GM12878 (cell line): ENCODE results near the gene TNRC6B. TPM values are rescaled to one million over a fixed set of nuclear protein-coding genes. Genes with fewer than 3 reads are reported as not detected.

Source experiments
- ATAC-seq: fragments of 200-7000 bp; cut with Tn5 transposase; 3 replicates; pipeline ENCODE4 v1.9.1; 2020; ENCODE audit warnings: mild to moderate bottlenecking, moderate library complexity
- BruUV-seq: library from RNA; stranded (reverse); fragments of 400-500 nt; replicated peaks from 2 replicates; lab custom pipeline; 2021; lab: Mats Ljungman, UMichigan
- CTCF ChIA-PET: fragments of 300-600 bp; sonication (Branson Sonifier 250); formaldehyde crosslinking; extraction: SDS; loops from one replicate; lab custom pipeline; 2021; ENCODE audit warnings: inconsistent platforms; lab: Yijun Ruan, JAX
- POLR2A ChIA-PET: fragments of 350-600 bp; formaldehyde crosslinking; extraction: SDS; loops from one replicate; lab custom pipeline; 2021; ENCODE audit warnings: inconsistent platforms; lab: Charles Lee
- RAD21 ChIA-PET: fragments of 300-600 bp; sonication (Branson Sonifier 250); formaldehyde crosslinking; loops from one replicate; lab custom pipeline; 2023; ENCODE audit warnings: antibody characterized with exemption; ENCODE audit not compliant: unreplicated experiment; lab: Charles Lee
- SMC1A ChIA-PET: fragments of 300-600 bp; sonication (Branson Sonifier 250); formaldehyde crosslinking; loops from one replicate; lab custom pipeline; 2023; ENCODE audit not compliant: unreplicated experiment, uncharacterized antibody; lab: Charles Lee
- DNase-seq: peaks from one replicate; pipeline ENCODE4 v3.0.0-alpha.2; 2011; ENCODE audit warnings: low read depth, low spot score
- FAIRE-seq: peaks from 3 replicates; lab custom pipeline; 2011; peaks lifted over from hg19 to GRCh38; lab: Jason Lieb, UNC
- H2AFZ ChIP-seq: 2 replicates; pipeline ENCODE4 v1.6.0; 2011; ENCODE audit warnings: low read depth, low read length, control low read depth; ENCODE audit not compliant: control insufficient read depth
- H3K27ac ChIP-seq: 2 replicates; pipeline ENCODE4 v1.5.1; 2011; ENCODE audit warnings: control low read depth; ENCODE audit not compliant: control insufficient read depth, insufficient read depth
- H3K27me3 ChIP-seq, 2 experiments: replicated peaks in 1 of 2; 2 replicates each; pipeline versions ENCODE4 v1.6.0 to v1.6.1; 2011; ENCODE audit warnings: low read length in 1 of 2; ENCODE audit not compliant: control insufficient read depth in 2 of 2, insufficient read depth in 2 of 2
- H3K36me3 ChIP-seq, 2 experiments: 2 replicates each; pipeline ENCODE4 v1.5.1; 2011; ENCODE audit warnings: low read length in 1 of 2; ENCODE audit not compliant: control insufficient read depth in 2 of 2, insufficient read depth in 2 of 2
- H3K4me1 ChIP-seq: 2 replicates; pipeline ENCODE4 v1.6.1; 2011; ENCODE audit warnings: mild to moderate bottlenecking, low read length, moderate library complexity, mixed read lengths; ENCODE audit not compliant: control insufficient read depth, insufficient read depth
- H3K4me2 ChIP-seq: 2 replicates; pipeline ENCODE4 v1.6.0; 2011; ENCODE audit warnings: control low read depth; ENCODE audit not compliant: control insufficient read depth, insufficient read depth
- H3K4me3 ChIP-seq: fragments of 200-600 bp; sonication (generic); 2 replicates; pipeline ENCODE4 v1.5.1; 2016
- H3K79me2 ChIP-seq: 2 replicates; pipeline ENCODE4 v1.6.0; 2011; ENCODE audit warnings: low read length; ENCODE audit not compliant: control insufficient read depth, insufficient read depth
- H3K9ac ChIP-seq: 2 replicates; pipeline ENCODE4 v1.8.0; 2011; ENCODE audit warnings: low read length, control low read depth, mixed read lengths; ENCODE audit not compliant: control insufficient read depth, insufficient read depth
- H3K9me3 ChIP-seq: replicated peaks from 3 replicates; pipeline ENCODE4 v1.5.1; 2011; ENCODE audit warnings: mild to moderate bottlenecking, low read length; ENCODE audit not compliant: control insufficient read depth, insufficient read depth
- H4K20me1 ChIP-seq: 2 replicates; pipeline ENCODE4 v1.6.0; 2011; ENCODE audit not compliant: control insufficient read depth, insufficient read depth
- ATF7 ChIP-seq: fragments of 450-650 bp; IDR thresholded peaks from 2 replicates; pipeline ENCODE4 v1.6.1; 2016; ENCODE audit warnings: low read depth, mild to moderate bottlenecking
- FOXK2 ChIP-seq: fragments of 450-650 bp; IDR thresholded peaks from 2 replicates; pipeline ENCODE4 v1.6.1; 2017; ENCODE audit warnings: mild to moderate bottlenecking, moderate library complexity
- HDAC6 ChIP-seq: fragments of 200-600 bp; sonication (generic); IDR thresholded peaks from one replicate; pipeline ENCODE4 v1.8.0; 2017; ENCODE audit warnings: antibody characterized with exemption; ENCODE audit not compliant: unreplicated experiment
- IKZF2 ChIP-seq, 2 experiments: fragments of 450-650 bp; IDR thresholded peaks; 2 replicates each; pipeline ENCODE4 v1.6.1; 2017; ENCODE audit warnings: mild to moderate bottlenecking in 2 of 2, moderate library complexity in 2 of 2
- JUND ChIP-seq: IDR thresholded peaks from 2 replicates; pipeline ENCODE4 v1.6.1; 2012; ENCODE audit warnings: low read depth, mild to moderate bottlenecking, low read length, improper control_type of control experiment, moderate library complexity
- NFIC ChIP-seq: IDR thresholded peaks from 2 replicates; pipeline ENCODE4 v1.6.1; 2012; ENCODE audit warnings: low read depth, mild to moderate bottlenecking, inconsistent platforms, low read length, moderate library complexity
- NFXL1 ChIP-seq: fragments of 450-650 bp; IDR thresholded peaks from 2 replicates; pipeline ENCODE4 v1.6.1; 2017; ENCODE audit warnings: antibody characterized with exemption, mild to moderate bottlenecking, borderline replicate concordance
- NFYB ChIP-seq: IDR thresholded peaks from 2 replicates; pipeline ENCODE4 v1.6.1; 2011; ENCODE audit warnings: low read depth, mild to moderate bottlenecking, low read length, improper control_type of control experiment, moderate library complexity; ENCODE audit not compliant: insufficient read depth
- RAD51 ChIP-seq: fragments of 450-650 bp; IDR thresholded peaks from 2 replicates; pipeline ENCODE4 v1.6.1; 2016; ENCODE audit warnings: moderate library complexity, mild to moderate bottlenecking, inconsistent platforms
- RUNX3 ChIP-seq: IDR thresholded peaks from 2 replicates; pipeline ENCODE4 v1.6.1; 2012; ENCODE audit warnings: low read length, inconsistent platforms
- SMARCA5 ChIP-seq: fragments of 450-650 bp; IDR thresholded peaks from 2 replicates; pipeline ENCODE4 v1.6.1; 2017; ENCODE audit warnings: mild to moderate bottlenecking
- SP1 ChIP-seq: IDR thresholded peaks from one replicate; pipeline ENCODE4 v1.6.1; 2011; ENCODE audit warnings: low read depth, low read length
- STAT3 ChIP-seq: IDR thresholded peaks from 2 replicates; pipeline ENCODE4 v1.6.1; 2011; ENCODE audit warnings: low read depth, low read length, improper control_type of control experiment
- TCF7 ChIP-seq: IDR thresholded peaks from 2 replicates; pipeline ENCODE4 v1.6.1; 2014; ENCODE audit warnings: antibody characterized with exemption, borderline replicate concordance
- ZSCAN29 ChIP-seq: fragments of 450-650 bp; IDR thresholded peaks from 2 replicates; pipeline ENCODE4 v1.6.1; 2017; ENCODE audit warnings: mild to moderate bottlenecking, moderate library complexity
- WGBS: methylation state at CpG from one replicate; pipeline ENCODE4 v1.1.6; 2016; ENCODE audit warnings: low lambda C conversion rate; ENCODE audit not compliant: insufficient replicate concordance, insufficient coverage; ENCODE audit errors: missing lambda C conversion rate; 5-methylcytosine and 5-hydroxymethylcytosine counted together
- in situ Hi-C: fragments of 300-500 bp; cut with MboI; formaldehyde crosslinking; loops from 9 replicates; pipeline ENCODE4 v1.14.3; 2018; ENCODE audit warnings: mixed read lengths
- intact Hi-C: fragments of 100-400 bp; cut with micrococcal nuclease; formaldehyde crosslinking; loops from one replicate; pipeline ENCODE4 v1.14.2; 2022; ENCODE audit not compliant: unreplicated experiment
- polyA plus RNA-seq, 11 experiments: library from polyadenylated mRNA; depleted of rRNA in 4 of 11; unstranded in 6 of 11; stranded (reverse) in 5 of 11; fragments of >200 nt; fragmentation: Nextera tagmentation in 4 of 11; fragmentation: Illumina TruSeq in 1 of 11; extraction: Ambion mirVana in 4 of 11; extraction: Trizol in 1 of 11; gene quantifications; 1 replicate in 1 of 11; 2 replicates in 10 of 11; pipeline versions ENCODE4 v1.2.1 to v1.2.3, GENCODE V29; 2011 to 2016; ENCODE audit warnings: inconsistent platforms in 2 of 11, missing spikeins in 2 of 11, low read depth in 1 of 11
- total RNA-seq, 4 experiments: library from RNA; depleted of rRNA in 3 of 4; stranded (reverse); fragments of >200 nt in 3 of 4; fragmentation: Illumina TruSeq in 1 of 4; extraction: Trizol in 1 of 4; gene quantifications; 2 replicates each; pipeline versions ENCODE4 v1.2.1 to v1.2.3, GENCODE V29; 2013 to 2021
- TF ChIP-seq, protein P1 (sequence below): fragments of 450-650 bp; conservative IDR thresholded peaks from 2 replicates; pipeline ENCODE4 v1.6.1; 2017; ENCODE audit warnings: mild to moderate bottlenecking, moderate library complexity
- TF ChIP-seq, protein P2 (sequence below): fragments of 450-650 bp; IDR thresholded peaks from 2 replicates; pipeline ENCODE4 v1.6.1; 2017; ENCODE audit warnings: mild to moderate bottlenecking
- TF ChIP-seq, protein P3 (sequence below): fragments of 450-650 bp; IDR thresholded peaks from 2 replicates; pipeline ENCODE4 v1.6.1; 2017; ENCODE audit warnings: mild to moderate bottlenecking, moderate library complexity

TNRC6B gene
- total and polyA plus RNA-seq, 10 of the 15 experiments (the other 5 are each of a cell fraction or from before 2014, with no cell fraction given): 3.6 to 32.8 (median 16.4) TPM

DNA sequence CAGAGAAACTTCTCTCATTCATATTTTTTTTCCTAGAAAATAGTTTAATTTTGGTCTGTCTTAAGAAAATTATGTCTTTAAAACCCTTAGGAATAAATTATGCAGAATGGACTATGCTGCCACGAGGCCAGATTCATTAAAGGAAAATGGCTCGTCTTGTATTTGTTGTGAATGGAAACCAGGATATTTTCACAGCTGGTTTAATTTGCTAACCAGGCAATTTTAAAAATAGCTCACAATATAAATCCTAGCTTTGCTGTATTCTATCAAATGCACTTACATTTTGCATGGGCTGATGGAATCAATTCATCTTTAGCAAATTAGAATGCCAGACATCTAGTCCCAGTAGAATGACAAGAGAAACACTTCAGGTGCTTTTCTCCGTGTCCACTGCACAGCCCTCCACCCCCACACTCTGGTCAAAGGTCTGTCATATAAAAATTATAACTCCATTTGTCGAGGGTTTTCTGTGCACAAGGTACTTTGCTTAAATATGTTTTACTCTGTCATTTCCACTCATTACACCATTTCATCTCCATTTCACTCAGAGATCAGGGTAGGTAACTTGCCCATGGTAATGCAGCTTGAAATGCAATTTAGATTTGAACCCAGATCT, 20.3 kb upstream of the TNRC6B start:
- H3K4me2 ChIP-seq: no peak overlapping the region
- CTCF ChIA-PET: no interaction called here
- TF ChIP-seq, protein P1, sequence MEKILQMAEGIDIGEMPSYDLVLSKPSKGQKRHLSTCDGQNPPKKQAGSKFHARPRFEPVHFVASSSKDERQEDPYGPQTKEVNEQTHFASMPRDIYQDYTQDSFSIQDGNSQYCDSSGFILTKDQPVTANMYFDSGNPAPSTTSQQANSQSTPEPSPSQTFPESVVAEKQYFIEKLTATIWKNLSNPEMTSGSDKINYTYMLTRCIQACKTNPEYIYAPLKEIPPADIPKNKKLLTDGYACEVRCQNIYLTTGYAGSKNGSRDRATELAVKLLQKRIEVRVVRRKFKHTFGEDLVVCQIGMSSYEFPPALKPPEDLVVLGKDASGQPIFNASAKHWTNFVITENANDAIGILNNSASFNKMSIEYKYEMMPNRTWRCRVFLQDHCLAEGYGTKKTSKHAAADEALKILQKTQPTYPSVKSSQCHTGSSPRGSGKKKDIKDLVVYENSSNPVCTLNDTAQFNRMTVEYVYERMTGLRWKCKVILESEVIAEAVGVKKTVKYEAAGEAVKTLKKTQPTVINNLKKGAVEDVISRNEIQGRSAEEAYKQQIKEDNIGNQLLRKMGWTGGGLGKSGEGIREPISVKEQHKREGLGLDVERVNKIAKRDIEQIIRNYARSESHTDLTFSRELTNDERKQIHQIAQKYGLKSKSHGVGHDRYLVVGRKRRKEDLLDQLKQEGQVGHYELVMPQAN: no peak
- TF ChIP-seq RAD51 (no peak), SP1 (no peak), RUNX3 (no peak), STAT3 (no peak), IKZF2 (IDR thresholded peaks at IDR 0.05) (no peak), FOXK2 (no peak), NFIC (no peak), TCF7 (no peak), JUND (no peak), ATF7 (no peak), ZSCAN29 (no peak), NFYB (no peak), NFXL1 (no peak), SMARCA5 (no peak), HDAC6 (no peak)
- TF ChIP-seq, protein P2, sequence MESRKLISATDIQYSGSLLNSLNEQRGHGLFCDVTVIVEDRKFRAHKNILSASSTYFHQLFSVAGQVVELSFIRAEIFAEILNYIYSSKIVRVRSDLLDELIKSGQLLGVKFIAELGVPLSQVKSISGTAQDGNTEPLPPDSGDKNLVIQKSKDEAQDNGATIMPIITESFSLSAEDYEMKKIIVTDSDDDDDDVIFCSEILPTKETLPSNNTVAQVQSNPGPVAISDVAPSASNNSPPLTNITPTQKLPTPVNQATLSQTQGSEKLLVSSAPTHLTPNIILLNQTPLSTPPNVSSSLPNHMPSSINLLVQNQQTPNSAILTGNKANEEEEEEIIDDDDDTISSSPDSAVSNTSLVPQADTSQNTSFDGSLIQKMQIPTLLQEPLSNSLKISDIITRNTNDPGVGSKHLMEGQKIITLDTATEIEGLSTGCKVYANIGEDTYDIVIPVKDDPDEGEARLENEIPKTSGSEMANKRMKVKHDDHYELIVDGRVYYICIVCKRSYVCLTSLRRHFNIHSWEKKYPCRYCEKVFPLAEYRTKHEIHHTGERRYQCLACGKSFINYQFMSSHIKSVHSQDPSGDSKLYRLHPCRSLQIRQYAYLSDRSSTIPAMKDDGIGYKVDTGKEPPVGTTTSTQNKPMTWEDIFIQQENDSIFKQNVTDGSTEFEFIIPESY: no peak
- TF ChIP-seq, protein P3, sequence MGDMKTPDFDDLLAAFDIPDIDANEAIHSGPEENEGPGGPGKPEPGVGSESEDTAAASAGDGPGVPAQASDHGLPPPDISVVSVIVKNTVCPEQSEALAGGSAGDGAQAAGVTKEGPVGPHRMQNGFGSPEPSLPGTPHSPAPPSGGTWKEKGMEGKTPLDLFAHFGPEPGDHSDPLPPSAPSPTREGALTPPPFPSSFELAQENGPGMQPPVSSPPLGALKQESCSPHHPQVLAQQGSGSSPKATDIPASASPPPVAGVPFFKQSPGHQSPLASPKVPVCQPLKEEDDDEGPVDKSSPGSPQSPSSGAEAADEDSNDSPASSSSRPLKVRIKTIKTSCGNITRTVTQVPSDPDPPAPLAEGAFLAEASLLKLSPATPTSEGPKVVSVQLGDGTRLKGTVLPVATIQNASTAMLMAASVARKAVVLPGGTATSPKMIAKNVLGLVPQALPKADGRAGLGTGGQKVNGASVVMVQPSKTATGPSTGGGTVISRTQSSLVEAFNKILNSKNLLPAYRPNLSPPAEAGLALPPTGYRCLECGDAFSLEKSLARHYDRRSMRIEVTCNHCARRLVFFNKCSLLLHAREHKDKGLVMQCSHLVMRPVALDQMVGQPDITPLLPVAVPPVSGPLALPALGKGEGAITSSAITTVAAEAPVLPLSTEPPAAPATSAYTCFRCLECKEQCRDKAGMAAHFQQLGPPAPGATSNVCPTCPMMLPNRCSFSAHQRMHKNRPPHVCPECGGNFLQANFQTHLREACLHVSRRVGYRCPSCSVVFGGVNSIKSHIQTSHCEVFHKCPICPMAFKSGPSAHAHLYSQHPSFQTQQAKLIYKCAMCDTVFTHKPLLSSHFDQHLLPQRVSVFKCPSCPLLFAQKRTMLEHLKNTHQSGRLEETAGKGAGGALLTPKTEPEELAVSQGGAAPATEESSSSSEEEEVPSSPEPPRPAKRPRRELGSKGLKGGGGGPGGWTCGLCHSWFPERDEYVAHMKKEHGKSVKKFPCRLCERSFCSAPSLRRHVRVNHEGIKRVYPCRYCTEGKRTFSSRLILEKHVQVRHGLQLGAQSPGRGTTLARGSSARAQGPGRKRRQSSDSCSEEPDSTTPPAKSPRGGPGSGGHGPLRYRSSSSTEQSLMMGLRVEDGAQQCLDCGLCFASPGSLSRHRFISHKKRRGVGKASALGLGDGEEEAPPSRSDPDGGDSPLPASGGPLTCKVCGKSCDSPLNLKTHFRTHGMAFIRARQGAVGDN: no peak
- TF ChIP-seq, all 136 proteins: peak for 0
- RAD21 ChIA-PET: no interaction called here
- ATAC-seq (no peak), DNase-seq (no peak), FAIRE-seq (no peak)
- Histone ChIP-seq H3K4me1 (no peaks in the 10 kb centered on the region), H3K9me3 (no peaks in the 10 kb centered on the region), H3K4me3 (no peak overlapping the region), H3K27ac (no peak overlapping the region), H3K79me2 (no peaks in the 10 kb centered on the region), H4K20me1 (no peaks in the 10 kb centered on the region), H3K36me3 (no peaks in the 10 kb centered on the region; a peak in 1 of 4 replicates), H3K27me3 (no peaks in the 10 kb centered on the region), H2AFZ (no peak overlapping the region), H3K9ac (no peak overlapping the region)
- WGBS: 91% methylated on average over 4 of the region's 4 CpGs
- no TSS peak for BruUV-seq
- POLR2A ChIA-PET: no interaction called here
- intact Hi-C loops: no loop called here
- in situ Hi-C loops: no loop called here
- SMC1A ChIA-PET: interaction anchor here (0.8 to 1.8 kb wide), 3 partner anchors 18 to 190 kb away, joined by 3 to 7 read pairs (median 4); partner anchors contain the start of gene TNRC6B
